PC-9 (cell line): ENCODE measurements around the gene DNAJC16. TPM values are rescaled to one million over a fixed set of nuclear protein-coding genes. Genes with fewer than 3 reads are reported as not detected.

Source experiments
- BruUV-seq: library from RNA; stranded (reverse); fragments of 400-500 nt; replicated peaks from 2 replicates; lab custom pipeline; 2021; lab: Mats Ljungman, UMichigan
- CTCF ChIA-PET: fragments of 300-600 bp; sonication (Branson Sonifier 250); formaldehyde crosslinking; loops from one replicate; lab custom pipeline; 2022; ENCODE audit warnings: antibody characterized with exemption; lab: Charles Lee
- POLR2A ChIA-PET: fragments of 300-600 bp; sonication (Branson Sonifier 250); formaldehyde crosslinking; loops from one replicate; lab custom pipeline; 2022; ENCODE audit warnings: antibody characterized with exemption; ENCODE audit not compliant: unreplicated experiment; lab: Charles Lee
- DNase-seq, 2 experiments: peaks; one replicate each; pipeline versions ENCODE4 v3.0.0 to v3.0.0-alpha.2; 2015 to 2022; ENCODE audit warnings: mixed read lengths in 1 of 2
- H2AFZ ChIP-seq: fragments of 200-600 bp; sonication (generic); 2 replicates; pipeline ENCODE4 v1.8.1; 2017; ENCODE audit warnings: antibody characterized with exemption
- H3F3A ChIP-seq: fragments of 200-600 bp; sonication (generic); 2 replicates; pipeline ENCODE4 v1.8.1; 2017; ENCODE audit warnings: antibody characterized with exemption, mild to moderate bottlenecking, low read depth; ENCODE audit not compliant: insufficient read depth
- H3K27ac ChIP-seq: fragments of 200-600 bp; sonication (generic); 2 replicates; pipeline ENCODE4 v1.6.1; 2016; ENCODE audit warnings: mixed run types
- H3K27me3 ChIP-seq: fragments of 200-600 bp; sonication (generic); 2 replicates; pipeline ENCODE4 v1.6.1; 2016; ENCODE audit warnings: low read depth, mixed run types; ENCODE audit not compliant: insufficient read depth
- H3K36me3 ChIP-seq: fragments of 200-600 bp; sonication (generic); 2 replicates; pipeline ENCODE4 v1.6.1; 2016; ENCODE audit warnings: low read depth, mixed run types
- H3K4me1 ChIP-seq: fragments of 200-600 bp; sonication (generic); replicated peaks from 2 replicates; pipeline ENCODE4 v1.6.1; 2016; ENCODE audit warnings: mixed run types; ENCODE audit not compliant: insufficient read depth
- H3K4me2 ChIP-seq: fragments of 200-600 bp; sonication (generic); 2 replicates; pipeline ENCODE4 v1.6.1; 2017; ENCODE audit warnings: mixed run types
- H3K4me3 ChIP-seq: fragments of 200-600 bp; sonication (generic); 2 replicates; pipeline ENCODE4 v1.6.1; 2016; ENCODE audit warnings: mixed run types
- H3K79me2 ChIP-seq: fragments of 200-600 bp; sonication (generic); 2 replicates; pipeline ENCODE4 v1.6.1; 2017; ENCODE audit warnings: low read depth, mixed run types
- H3K9me2 ChIP-seq: fragments of 200-600 bp; sonication (generic); 2 replicates; pipeline ENCODE4 v1.8.1; 2017; ENCODE audit warnings: mild to moderate bottlenecking; ENCODE audit not compliant: insufficient read depth
- H3K9me3 ChIP-seq: fragments of 200-600 bp; sonication (generic); 2 replicates; pipeline ENCODE4 v1.8.1; 2016; ENCODE audit warnings: low read depth; ENCODE audit not compliant: insufficient read depth
- H4K20me1 ChIP-seq: fragments of 200-600 bp; sonication (generic); 2 replicates; pipeline ENCODE4 v1.8.1; 2017; ENCODE audit not compliant: insufficient read depth
- EZH2 ChIP-seq: fragments of 200-600 bp; sonication (generic); IDR thresholded peaks from 2 replicates; pipeline ENCODE4 v1.8.0; 2017; ENCODE audit warnings: antibody characterized with exemption, low read depth
- intact Hi-C: fragments of 100-400 bp; cut with micrococcal nuclease; formaldehyde crosslinking; loops from one replicate; pipeline ENCODE4 v1.10.0; 2022; ENCODE audit not compliant: unreplicated experiment
- total RNA-seq: library from RNA; stranded (reverse); gene quantifications from 2 replicates; pipeline ENCODE4 v1.2.3, GENCODE V29; 2021
- TF ChIP-seq, protein P1 (sequence below): fragments of 200-600 bp; sonication (generic); conservative IDR thresholded peaks from 2 replicates; pipeline ENCODE4 v1.6.1; 2017; ENCODE audit warnings: mixed run types, antibody characterized with exemption, mild to moderate bottlenecking, moderate library complexity

The DNAJC16 gene
- total RNA-seq, 1 experiment from 2014 or later, result 18.8 TPM

DNA sequence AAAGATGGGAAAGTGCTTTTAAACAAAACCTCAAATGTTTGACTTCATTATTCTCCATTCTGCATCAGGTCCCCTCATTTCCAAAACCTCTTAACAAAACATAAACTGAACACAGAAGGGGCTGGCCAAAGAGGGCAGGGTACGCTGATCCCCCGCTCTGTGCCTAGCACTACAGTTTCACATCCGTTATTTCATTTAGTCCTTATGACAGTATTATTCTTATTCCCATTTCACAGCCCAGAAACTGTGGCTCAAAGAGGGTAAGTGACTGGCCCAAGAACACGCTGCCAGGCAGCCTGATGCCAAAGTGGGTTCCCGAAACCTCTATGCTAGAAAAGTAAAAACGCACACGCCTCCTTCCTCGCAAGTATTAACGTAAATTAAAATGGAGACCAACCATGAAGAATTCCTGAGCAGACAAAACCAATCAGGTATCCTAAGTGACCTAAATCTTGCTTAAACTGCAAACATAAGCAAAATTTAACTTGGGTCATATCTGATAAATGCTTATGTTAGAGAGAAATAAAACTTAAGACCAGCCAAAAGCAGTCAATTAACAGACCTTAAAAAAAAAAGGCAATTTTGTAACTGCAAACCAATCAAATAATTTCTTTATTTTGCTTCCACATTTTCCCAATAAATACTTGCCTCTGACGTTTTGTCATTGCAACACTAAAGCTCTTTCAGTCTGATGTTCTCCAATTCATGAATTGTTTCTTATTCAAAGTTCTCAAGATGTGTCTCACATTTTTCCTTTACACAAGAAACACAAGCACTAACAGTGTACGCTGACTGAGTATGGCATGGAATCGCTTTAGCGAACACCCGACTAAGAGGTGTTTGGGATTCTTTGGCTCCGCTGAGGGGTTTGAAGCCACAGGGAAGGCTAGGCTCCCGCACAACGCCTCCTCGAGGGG, 3.3 kb upstream of the DNAJC16 start:
- TF ChIP-seq, protein P1, sequence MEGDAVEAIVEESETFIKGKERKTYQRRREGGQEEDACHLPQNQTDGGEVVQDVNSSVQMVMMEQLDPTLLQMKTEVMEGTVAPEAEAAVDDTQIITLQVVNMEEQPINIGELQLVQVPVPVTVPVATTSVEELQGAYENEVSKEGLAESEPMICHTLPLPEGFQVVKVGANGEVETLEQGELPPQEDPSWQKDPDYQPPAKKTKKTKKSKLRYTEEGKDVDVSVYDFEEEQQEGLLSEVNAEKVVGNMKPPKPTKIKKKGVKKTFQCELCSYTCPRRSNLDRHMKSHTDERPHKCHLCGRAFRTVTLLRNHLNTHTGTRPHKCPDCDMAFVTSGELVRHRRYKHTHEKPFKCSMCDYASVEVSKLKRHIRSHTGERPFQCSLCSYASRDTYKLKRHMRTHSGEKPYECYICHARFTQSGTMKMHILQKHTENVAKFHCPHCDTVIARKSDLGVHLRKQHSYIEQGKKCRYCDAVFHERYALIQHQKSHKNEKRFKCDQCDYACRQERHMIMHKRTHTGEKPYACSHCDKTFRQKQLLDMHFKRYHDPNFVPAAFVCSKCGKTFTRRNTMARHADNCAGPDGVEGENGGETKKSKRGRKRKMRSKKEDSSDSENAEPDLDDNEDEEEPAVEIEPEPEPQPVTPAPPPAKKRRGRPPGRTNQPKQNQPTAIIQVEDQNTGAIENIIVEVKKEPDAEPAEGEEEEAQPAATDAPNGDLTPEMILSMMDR, result no peak
- no peak for TF ChIP-seq EZH2
- peak overlapping the region; percentile 61 for H3K27ac ChIP-seq
- TSS peak; percentile 51 for BruUV-seq

DNA sequence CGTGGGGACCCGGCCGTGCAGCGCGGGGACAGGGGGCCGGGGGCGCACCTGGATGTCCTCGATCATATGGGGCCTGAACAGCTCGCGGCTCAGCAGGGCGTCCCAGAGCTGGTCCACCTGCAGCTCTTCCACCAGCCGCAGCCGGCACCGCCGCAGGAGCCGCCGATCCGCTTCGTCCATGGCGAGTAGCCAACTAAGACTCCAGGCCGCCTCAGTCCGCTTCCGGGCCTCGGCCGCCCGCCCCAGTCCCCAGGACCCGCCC, 2.7 kb upstream of the DNAJC16 start, which contains the start of gene CASP9:
Gene CASP9, minus strand, starts transcription at position 195 of the 262 bp plus-strand sequence. Its CDS starts 15 bp downstream, at position 180.
- H3K4me1 ChIP-seq, result peaks cover 17% of the 10 kb centered on the region
- H3K4me2 ChIP-seq, result peak within 1 kb of the TSS; percentile 93
- no peaks in the 10 kb centered on the region for H3K36me3 ChIP-seq
- no TSS peak for BruUV-seq
- intact Hi-C loops, result loop anchor here (1.0 to 10.0 kb wide), 5 partner anchors 93 to 621 kb away; partner anchors contain the start of genes DDI2 and TMEM51
- no peak for DNase-seq
- H3K4me3 ChIP-seq, result peak within 1 kb of the TSS; percentile 77
- ChIA-PET CTCF (no interaction called here), POLR2A (no interaction called here)
- peaks cover 25% of the 10 kb centered on the region for H3F3A ChIP-seq
- no peaks in the 10 kb centered on the region for H3K9me3 ChIP-seq
- H3K27ac ChIP-seq, result peak within 1 kb of the TSS; percentile 78
- no peaks in the 10 kb centered on the region for H3K27me3 ChIP-seq
- H3K9me2 ChIP-seq, result no peaks in the 10 kb centered on the region
- TF ChIP-seq, protein P1, result no peak
- TF ChIP-seq EZH2, result no peak
- H4K20me1 ChIP-seq, result no peaks in the 10 kb centered on the region
- H2AFZ ChIP-seq, result peak within 1 kb of the TSS; percentile 88
- H3K79me2 ChIP-seq, result peaks cover 15% of the 10 kb centered on the region; the same call in 1 of the 2 replicates

More for the DNA sequence above, 3.3 kb upstream of the DNAJC16 start:
- no peaks in the 10 kb centered on the region for H3K27me3 ChIP-seq
- peak overlapping the region; percentile 78 for H3K4me2 ChIP-seq
- H3K9me2 ChIP-seq, result no peaks in the 10 kb centered on the region
- H3K4me3 ChIP-seq, result peak overlapping the region; percentile 77
- H4K20me1 ChIP-seq, result no peaks in the 10 kb centered on the region
- peaks cover 13% of the 10 kb centered on the region; the same call in 1 of the 2 replicates for H3K79me2 ChIP-seq
- no peaks in the 10 kb centered on the region for H3K36me3 ChIP-seq
- H3K4me1 ChIP-seq, result peaks cover 11% of the 10 kb centered on the region
- CTCF ChIA-PET, result no interaction called here
- H3F3A ChIP-seq, result peaks cover 25% of the 10 kb centered on the region
- intact Hi-C loops, result loop anchor here (1.0 to 10.0 kb wide), 5 partner anchors 94 to 621 kb away; partner anchors contain the start of genes DDI2 and TMEM51
- POLR2A ChIA-PET, result no interaction called here
- no peaks in the 10 kb centered on the region for H3K9me3 ChIP-seq
- DNase-seq, result no peak
- peak overlapping the region; percentile 88 for H2AFZ ChIP-seq

DNA sequence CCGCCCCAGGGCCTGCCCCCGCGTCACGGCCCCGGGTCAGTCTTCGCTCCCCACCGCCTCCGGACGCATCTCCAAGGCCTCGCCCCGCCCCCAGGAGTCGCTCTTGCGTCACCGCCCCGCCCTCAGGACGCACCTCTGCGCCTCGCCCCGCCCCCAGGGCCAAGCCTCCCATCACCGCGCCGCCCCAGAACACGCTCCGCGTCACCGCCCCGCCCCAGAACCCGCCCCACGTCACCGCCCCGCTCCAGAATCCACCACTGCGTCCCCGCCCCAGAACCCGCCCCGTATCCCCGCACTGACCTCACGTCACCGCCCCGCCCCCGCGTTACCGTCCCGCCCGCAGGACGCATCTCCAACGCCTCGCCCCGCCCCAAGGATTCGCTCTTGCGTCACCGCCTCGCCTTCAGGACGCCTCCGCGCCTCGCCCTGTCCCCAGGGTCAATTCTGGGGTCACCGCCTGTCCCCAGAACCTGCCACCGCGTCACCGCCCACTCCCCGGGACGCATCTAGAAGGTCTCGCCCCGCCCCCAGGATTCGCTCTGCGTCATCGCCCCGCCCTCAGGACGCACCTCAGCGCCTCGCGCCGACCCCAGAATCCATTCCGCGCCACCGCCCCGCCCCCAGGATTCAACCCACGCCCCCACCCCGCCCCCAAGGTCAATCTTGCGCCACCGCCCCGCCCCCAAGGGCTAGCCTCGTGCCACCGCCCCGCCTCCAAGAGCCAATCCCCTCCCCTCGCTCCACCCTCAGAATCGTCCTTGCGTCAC, 2.2 kb upstream of the DNAJC16 start:
- DNase-seq, result peak; percentile 83 to 99
- peaks cover 15% of the 10 kb centered on the region; the same call in 1 of the 2 replicates for H3K79me2 ChIP-seq
- no peaks in the 10 kb centered on the region for H3K9me2 ChIP-seq
- no TSS peak for BruUV-seq
- TF ChIP-seq EZH2, result no peak
- TF ChIP-seq, protein P1, result no peak
- H3K36me3 ChIP-seq, result no peaks in the 10 kb centered on the region
- intact Hi-C loops, result loop anchor here (1.0 to 10.0 kb wide), 6 partner anchors 93 to 620 kb away; partner anchors contain the start of genes DDI2 and TMEM51
- H3K4me2 ChIP-seq, result no peak overlapping the region
- H3K9me3 ChIP-seq, result no peaks in the 10 kb centered on the region
- H3F3A ChIP-seq, result peaks cover 25% of the 10 kb centered on the region
- POLR2A ChIA-PET, result no interaction called here
- no peaks in the 10 kb centered on the region for H4K20me1 ChIP-seq
- H3K27ac ChIP-seq, result peak overlapping the region; percentile 78
- CTCF ChIA-PET, result no interaction called here
- H3K4me1 ChIP-seq, result peaks cover 17% of the 10 kb centered on the region
- peak overlapping the region; percentile 43; the same call in 1 of the 2 replicates for H3K4me3 ChIP-seq
- H3K27me3 ChIP-seq, result no peaks in the 10 kb centered on the region
- no peak overlapping the region; the same call in 1 of the 2 replicates for H2AFZ ChIP-seq
